MV-4-11 (cell line): ENCODE measurements around the gene CSMD2.

Source experiments
- DNase-seq: peaks from one replicate; lab custom pipeline; 2025; lab: John Stamatoyannopoulos, UW

Gene CSMD2

DNA sequence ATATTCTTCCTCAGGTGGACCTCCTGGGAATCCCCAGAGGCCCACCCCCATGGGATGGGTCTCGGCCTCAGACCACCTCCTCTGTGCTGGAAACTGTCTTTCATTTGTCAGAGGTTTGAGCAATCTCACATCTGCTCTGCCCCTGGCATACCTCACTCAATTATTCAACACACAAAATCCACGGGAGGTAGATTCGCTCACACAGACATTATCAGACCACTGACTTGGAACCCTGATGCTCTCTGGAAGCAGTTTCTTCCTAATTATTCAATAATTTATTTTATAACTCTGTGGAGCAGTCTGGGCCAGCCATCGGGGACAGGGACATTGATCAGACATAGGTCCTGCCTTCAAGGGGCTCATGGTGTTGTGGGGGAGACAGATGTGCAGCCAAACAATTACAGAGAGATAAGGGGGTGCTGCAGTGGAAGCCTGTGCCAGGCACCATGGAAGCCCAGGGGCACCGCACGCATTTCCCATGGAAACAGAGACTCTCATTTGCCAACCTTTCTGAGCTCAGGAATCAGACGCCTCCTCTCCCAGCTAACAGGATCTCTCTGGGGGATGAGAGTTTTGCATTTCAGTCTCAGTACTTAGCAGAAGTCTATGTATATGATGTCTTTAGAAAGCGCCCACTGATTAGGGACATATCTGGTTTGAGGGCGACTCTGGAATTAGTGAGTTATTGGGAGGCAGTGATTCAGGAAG lies 204.7 kb downstream of the CSMD2 start:
- DNase-seq, result no peak

DNA sequence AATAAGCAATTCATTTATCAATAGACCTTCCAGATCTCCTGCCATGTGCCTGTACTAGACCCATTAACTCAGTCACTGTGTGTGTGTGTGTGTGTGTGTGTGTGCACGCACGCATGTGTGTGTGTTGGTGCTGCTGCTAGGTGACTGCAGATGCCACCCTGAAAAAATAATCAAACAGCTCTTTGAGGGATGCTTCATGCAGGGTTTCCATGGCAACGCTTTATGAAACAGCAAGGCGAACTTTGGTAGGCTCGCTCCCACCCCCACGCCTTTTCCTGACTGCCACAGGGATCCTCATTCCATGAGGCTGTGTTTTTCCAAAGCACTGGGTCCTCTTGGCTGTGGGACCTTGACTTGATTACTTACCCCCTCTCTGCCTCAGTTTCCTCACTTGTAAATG lies 207.2 kb downstream of the CSMD2 start:
- no peak for DNase-seq

- no peak for DNase-seq
Measured at GRCh38 chr1:33955096-33955495, 209.9 kb downstream of the CSMD2 start.

DNA sequence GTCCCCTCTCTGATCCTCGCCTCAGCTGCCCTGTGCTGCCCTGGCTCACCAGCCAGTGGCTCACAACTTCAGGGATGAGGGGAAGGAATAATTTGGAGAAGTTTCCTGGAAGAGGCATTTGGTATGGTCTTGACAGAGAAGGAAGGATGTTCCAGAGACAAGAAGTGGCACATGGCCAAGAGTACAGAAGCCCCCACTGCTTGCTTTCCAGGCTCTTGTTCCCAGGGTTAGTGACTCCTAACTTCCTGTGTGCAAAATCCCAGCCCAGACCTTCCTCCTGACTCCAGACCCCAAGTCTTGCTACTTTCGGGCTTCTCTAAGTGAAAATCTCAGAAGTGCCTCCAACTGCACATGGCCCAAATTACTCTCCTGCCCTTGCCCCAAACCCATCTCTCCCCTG lies 215.5 kb downstream of the CSMD2 start:
- no peak for DNase-seq

DNA sequence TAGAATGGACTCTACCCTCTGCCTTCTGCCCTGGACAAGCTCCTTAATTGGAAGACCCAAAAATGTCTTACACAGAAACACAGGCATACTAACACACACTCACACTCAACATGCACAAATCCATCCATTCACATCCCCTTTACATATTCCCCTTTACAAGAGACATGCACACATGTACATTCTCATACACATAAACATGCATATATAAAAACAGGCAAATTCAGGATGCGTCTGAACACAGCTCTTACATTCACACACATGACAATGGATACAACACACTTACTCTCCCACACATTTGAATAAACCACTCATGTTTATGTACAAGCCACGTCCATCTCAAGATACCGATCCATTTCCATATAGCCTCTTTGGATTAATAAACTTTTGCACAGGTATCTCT lies 216.7 kb downstream of the CSMD2 start:
- no peak for DNase-seq

DNA sequence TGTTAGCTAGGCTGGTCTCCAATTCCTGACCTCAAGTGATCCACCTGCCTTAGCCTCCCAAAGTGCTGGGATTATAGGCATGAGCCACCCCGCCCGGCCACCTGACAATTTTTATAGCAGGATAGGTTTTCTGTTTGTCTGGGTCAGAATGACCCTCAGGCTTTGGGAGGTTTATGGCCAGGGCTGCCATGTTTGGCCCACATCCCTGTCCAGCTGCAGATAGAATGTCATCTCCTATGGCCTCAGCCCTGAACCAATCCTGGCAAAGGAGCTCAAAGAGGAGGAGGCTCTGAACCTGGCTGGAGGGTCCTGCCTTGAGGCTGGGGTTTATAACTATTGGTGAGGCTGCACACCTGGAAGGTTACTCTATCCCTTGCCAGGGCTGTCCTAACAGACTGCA lies 218.2 kb downstream of the CSMD2 start:
- DNase-seq, result no peak

DNA sequence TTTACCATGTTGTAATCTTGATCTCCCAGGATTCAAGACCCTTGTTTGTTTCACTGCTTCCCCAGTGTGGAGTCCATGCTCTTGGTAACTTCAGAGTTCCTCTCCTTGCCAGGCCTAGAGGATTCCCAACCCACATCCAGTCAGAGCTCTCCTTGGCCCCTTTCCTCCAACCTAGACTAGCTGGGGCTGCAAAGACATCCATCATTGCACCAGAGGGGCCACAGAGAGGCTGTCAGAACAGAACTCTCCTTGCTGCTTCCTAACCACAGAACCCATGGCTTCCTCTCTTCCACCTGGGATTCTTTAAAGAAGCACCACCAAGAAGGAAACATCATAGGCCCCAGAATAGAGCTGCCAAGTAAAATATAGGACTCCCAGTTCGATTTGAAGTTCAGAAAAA lies 220.2 kb downstream of the CSMD2 start:
- DNase-seq, result no peak

- DNase-seq, result no peak
Measured at GRCh38 chr1:33943978-33944377, 221.1 kb downstream of the CSMD2 start.

DNA sequence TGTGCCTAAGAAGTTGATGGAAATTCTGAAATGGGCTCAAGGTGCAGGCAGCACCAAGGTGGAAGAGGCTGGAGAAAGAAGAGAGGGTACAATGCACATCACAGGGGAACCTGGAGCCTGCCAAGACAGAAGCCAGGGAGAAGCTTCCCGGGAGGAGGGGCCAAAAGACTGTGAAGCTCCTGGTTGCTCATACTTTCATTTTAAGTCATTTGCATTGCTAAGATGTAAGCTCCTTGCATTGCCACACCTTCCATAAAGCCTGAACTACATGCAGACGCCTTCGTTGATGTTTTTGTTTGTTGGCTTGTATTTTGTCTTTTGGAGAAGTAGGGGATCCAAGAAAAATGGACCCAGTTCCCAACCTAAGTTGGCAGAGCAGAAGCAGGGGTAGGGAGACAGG lies 232.2 kb downstream of the CSMD2 start:
- DNase-seq, result no peak

DNA sequence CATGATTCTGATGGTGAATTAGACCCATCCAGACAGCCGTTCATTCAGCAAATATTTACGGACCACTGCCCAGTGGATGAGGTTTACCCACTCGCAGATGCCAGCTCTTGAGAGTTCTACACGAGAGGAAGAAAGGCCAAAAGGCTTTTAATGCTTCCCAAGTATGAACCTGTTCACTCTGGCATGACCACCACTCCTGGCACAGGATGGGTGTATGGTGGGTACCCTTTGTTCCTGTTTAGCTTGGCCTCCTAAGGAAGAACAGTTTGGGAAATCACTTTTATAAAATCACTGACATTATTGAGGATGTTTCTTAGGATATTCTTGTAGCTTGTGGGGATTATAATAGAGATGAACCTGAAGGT lies 233.9 kb downstream of the CSMD2 start:
- no peak for DNase-seq

DNA sequence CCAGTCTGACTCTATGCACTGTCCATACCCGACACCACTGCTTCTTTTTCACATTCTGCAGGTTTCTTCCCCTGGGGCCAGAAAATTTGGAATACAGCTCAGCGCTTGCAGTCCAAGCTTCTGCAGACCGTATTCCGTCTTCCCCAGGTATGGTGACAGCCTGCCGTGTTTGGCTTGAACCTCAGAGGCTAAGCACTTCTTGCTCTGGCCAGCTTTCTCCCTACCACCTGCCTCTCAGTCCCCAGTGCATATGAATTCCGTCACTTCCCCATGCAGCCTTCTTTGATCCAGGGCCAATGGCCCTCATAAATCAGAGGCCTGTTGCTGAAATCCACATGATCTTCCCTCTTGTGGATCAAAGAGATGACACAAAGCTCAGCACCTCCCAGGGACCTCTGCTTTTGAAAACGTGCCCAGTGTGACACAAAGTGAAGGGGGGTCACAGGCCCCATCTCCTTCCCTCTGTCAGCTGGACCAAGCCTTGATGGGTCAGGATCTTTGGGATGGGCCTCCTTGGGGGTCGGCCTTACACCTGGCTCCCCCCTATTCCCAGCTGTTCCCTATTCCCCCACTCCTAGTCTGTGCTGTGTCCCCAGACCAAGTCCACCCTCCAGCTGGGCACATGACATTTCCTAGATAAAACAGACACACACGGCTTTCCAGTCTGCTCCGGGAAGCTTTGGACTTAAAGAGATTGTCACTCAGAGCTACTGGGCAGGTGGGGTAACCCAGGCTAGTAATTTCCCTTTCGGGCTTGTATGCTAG lies 234.5 kb downstream of the CSMD2 start:
- DNase-seq, result no peak

DNA sequence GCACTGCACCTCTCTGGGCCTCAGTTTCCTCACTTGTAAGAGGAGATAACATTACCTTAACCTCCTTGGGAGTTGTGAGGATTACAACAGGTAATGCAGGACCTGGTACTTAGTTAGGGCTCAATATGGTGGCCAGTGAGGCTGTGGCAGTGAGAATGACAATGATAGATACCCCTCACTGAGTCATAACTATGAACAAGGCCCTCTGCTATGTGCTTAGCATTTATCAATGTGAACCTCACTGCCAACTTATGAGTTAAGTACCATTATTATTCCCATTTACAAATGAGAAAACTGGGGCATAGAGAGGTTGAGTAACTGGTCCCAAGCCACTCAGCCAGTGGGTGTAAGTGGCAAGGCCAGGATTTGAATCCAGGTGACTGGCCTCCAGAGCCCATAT lies 236.8 kb downstream of the CSMD2 start:
- DNase-seq, result no peak

- DNase-seq, result no peak
Measured at GRCh38 chr1:33927721-33928120, 237.3 kb downstream of the CSMD2 start.

- DNase-seq, result no peak
Measured at GRCh38 chr1:33925586-33925985, 239.4 kb downstream of the CSMD2 start.

GRCh38 chr1:33921281-33921680 lies 243.7 kb downstream of the CSMD2 start:
- DNase-seq, result no peak

- no peak for DNase-seq
Measured at GRCh38 chr1:33918368-33918767, 246.7 kb downstream of the CSMD2 start.

GRCh38 chr1:33916786-33917185 lies 248.2 kb downstream of the CSMD2 start:
- DNase-seq, result no peak

- DNase-seq, result no peak
Measured at GRCh38 chr1:33914531-33914930, 250.5 kb downstream of the CSMD2 start.

DNA sequence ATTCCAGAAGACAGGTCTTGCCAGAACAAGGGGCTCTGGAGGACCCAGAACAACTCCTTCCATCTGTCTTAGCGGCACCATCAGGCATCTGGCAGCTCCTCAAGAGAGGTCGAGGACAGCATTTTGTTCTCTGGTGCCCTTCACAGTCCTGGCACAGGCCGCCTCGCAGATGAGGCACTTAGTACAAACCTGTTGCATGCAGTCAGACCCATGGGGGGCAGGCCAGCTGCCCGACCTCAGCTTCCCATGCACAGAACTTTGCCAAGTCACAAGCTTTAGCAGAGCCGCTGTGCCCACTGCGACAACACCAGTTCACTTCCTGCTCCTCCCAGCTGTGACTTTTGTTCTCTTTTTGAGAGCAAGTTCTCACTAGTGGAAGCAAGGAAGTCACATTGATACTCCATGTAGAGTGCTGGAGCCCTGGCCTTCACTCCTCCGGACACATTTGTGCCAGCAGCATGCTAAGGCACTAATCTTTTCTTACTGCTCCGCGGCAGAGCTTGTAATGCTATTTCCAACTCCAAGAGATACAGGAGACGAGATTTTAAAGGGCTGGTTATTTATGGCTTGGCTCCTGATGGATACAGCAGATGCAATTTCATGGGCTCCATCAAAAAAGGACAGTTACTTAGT lies 256.6 kb downstream of the CSMD2 start:
- no peak for DNase-seq

- DNase-seq, result peak; percentile 21
Measured at GRCh38 chr1:33906156-33906555, 258.9 kb downstream of the CSMD2 start.

GRCh38 chr1:33905241-33905640 lies 259.8 kb downstream of the CSMD2 start:
- no peak for DNase-seq

GRCh38 chr1:33903210-33903589 lies 261.8 kb downstream of the CSMD2 start:
- DNase-seq, result no peak

DNA sequence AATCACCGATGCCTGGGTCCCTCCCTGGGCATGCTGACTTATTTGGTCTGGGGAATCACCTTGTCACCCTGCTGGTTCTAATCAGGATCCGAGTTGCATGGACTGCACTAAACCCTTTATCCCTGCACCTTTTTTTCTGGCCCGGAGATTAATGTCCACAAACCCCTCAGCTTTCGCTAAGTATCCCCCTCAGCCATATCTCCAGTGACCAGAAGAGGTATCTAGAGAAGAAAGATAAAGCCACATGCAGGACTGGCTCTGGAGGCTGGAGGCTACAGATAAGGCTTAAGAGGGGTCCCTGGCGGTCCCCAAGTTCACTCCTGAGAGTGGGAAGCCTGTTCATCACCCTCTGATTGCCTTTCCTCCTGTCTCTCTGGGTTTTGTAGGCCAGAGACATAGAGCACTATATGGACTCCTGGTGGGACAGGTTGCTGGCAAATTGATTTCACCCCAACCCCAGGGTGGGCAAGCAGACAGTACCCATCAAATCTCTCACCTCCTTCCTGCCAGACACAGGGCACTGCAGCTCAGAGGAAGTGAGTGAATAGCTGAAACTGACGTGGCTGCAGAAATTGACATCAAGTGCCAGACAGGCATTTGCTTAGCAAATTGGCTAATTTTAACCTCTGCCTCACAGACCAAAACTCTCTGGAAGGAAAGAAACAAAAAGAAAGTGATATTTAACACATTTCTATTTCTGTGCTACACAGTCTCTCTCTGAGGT lies 262.4 kb downstream of the CSMD2 start:
- no peak for DNase-seq
